Endometrium (tissue), 2 donors: ENCODE measurements around the gene KPNA4.

Experiments used
- FAIRE-seq: peaks from 2 replicates; lab custom pipeline; 2012; peaks lifted over from hg19 to GRCh38; lab: Jason Lieb, UNC
- donor health status: control.
- donor health status: control.

Gene KPNA4

DNA sequence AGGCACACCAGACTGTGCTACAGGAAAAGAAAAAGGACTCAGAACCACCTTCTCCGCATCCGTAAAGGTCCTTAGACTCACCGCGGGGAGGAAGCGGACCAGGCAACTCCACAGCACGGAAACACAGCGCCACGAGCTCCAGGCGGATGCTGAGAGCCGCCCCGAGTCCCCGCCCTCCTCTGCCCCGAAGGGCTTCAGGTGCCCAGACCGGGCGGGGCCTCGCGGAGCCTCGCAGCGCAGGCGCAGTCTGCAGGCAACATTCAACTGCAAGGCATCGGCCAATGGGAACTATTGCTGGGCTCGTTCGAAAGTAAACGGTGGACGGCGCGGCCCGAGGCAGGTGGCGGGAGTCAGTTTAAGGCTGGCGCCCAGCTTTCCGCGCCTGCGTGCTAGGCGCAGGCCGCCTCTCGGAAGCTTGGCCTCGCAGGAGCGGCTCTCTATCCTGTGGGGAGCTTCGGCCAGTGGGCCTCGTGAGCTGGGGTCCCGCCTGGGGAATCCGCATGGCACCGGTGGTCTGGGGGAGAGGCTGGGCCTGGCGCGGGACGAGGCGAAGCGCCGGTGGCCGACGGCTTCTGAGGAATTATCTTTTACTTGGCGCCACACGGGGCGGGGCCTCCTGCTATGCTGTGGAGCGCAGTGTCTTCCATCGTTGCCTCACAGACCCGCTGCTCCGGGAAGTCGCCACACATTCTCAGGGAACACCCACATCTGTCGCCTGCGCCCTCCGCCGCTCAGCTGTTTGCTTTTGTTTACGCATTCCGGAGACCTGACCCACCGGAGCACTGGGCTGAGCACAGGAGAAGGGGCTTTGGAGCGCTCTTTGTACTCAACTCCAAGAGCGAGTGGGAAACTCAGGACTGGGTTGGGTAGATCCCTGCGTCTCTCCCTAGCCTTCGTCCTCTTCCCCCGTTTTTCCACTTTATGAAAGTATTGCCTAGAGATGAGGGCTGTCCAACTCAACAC lies 115.5 kb downstream of the KPNA4 start, which contains the start of gene TRIM59:
TRIM59 (minus strand) TSS at position 151 of the 963 bp plus-strand sequence. CDS start 10,603 bp downstream, outside the sequence.
- FAIRE-seq, result no peak

DNA sequence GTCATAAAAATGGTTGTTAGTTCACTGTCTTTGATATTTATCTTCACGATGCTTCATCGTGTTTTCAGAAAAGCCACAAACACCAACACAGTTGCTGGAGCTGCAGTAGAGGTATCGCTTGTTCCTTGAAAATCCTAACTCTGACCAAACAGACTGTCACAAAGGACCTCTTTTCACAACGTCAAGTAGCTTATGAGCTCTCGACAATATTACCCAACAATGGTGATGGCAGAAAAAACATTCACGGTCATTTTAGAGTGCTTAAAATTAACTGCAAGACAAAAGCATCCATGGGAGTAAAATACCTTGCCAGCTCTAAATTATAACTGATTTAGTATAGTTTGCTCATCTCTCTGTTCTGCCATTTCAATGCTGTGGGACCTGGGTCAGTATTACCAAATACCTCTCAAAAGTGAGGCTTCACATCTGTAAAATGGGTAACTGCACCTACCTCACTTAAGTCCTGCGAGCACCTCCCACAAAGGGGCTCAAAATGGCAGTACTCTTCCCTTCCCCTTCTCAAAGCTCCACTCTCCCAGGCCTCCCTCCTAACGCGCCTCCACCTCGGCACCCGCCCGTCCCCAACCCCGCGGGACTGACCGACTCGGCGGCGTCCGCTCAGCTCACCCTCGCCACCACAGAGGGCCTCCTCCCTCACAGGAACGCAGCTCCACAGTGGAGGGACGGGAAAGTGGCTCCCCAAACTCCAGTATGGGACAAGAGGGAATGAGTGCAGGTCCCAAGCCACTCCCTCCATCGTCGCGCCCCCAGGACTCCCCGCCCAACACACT lies 116.3 kb downstream of the KPNA4 start:
- FAIRE-seq, result no peak

DNA sequence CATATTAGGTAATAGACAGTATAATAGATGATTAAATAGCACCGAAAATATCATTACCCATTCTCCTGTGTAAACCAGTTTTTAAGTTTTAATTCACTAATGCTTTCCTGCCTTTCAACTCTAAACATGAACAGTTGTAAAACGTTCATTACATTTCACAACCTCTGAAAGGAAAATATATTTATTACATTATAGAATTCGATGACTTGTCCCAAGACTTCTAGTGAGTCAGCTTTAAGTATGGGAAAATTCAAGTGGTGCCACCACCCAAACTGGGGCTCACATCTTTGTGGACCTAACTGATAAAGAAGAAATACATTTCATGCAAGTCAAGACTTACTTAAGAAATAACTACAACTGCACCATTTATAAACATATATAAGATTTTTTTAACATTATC lies 117.8 kb downstream of the KPNA4 start:
- no peak for FAIRE-seq

DNA sequence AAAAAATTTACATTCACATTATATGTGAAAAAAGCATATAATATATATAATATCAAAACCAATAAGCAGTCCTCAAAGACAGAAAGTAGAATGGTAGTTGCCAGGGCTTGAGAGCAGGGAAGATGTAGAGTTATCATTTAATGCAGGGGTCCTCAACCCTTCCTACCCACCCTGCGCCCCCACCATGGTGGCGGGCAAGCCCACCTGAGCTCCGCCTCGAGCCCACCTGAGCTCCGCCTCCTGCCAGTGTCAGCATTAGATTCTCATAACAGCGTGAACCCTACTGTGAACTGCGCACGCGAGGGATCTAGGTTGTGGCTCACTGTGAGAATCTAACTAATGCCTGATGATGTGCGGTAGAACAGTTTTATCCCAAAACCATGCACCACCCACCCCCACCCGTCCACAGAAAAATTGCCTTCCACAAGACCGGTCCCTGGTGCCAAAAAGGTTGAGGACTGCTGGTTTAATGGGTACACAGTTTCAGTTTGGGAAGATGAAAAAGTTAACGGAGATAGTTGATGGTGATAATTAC lies 118.8 kb downstream of the KPNA4 start:
- no peak for FAIRE-seq

DNA sequence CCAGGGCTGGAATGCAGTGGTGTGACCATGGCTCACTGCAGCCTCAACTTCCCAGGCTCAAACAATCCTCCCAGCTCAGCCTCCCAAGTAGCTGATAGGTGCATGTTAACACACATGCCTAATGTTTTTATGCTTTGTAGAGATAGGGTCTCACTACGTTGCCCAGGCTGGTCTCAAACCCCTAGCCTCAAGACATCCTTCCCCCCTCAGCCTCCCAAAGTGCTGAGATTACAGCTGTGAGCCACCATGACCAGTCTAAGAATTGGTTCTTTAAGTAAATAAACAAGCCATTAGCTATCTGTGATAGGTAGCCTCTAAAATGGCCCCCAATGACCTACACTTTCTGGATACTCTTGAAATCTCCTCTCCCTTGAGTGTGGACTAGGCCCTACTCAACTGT lies 119.5 kb downstream of the KPNA4 start:
- no peak for FAIRE-seq
